ENCODE results near the gene OR2A5. TPM values are rescaled to one million over a fixed set of nuclear protein-coding genes. Genes with fewer than 3 reads are reported as not detected.

OR2A5 gene
- total RNA-seq, 1 donor from 2014 or later, result not detected

- no peak overlapping the region for H3K4me3 Mint-ChIP-seq (ENCODE audit: low read depth)
- no peaks in the 10 kb centered on the region for H3K36me3 Mint-ChIP-seq (ENCODE audit: low read depth)
- peaks cover 1% of the 10 kb centered on the region for H3K27me3 Mint-ChIP-seq (ENCODE audit: low read depth)
- intact Hi-C loops (cut with micrococcal nuclease), result loop anchor here (10.0 kb wide), 1 partner anchor 97 kb away; no protein-coding TSS in a partner anchor
- H3K9me3 Mint-ChIP-seq, result no peaks in the 10 kb centered on the region
- no peak overlapping the region for H3K27ac Mint-ChIP-seq
- peaks cover 2% of the 10 kb centered on the region for H3K4me1 Mint-ChIP-seq (ENCODE audit: low read depth)
- no peak for DNase-seq (ENCODE audit: low spot score)
Observed at GRCh38 chr7:144022169-144022568, 26.6 kb upstream of the OR2A5 start.

- H3K9me3 Mint-ChIP-seq, result no peaks in the 10 kb centered on the region
- H3K36me3 Mint-ChIP-seq (ENCODE audit: low read depth), result no peaks in the 10 kb centered on the region
- no peak overlapping the region for H3K27ac Mint-ChIP-seq
- DNase-seq (ENCODE audit: low spot score), result no peak
- H3K27me3 Mint-ChIP-seq (ENCODE audit: low read depth), result peaks cover 1% of the 10 kb centered on the region
- no peak overlapping the region for H3K4me3 Mint-ChIP-seq (ENCODE audit: low read depth)
- intact Hi-C loops (cut with micrococcal nuclease), result loop anchor here (10.0 kb wide), 1 partner anchor 98 kb away; no protein-coding TSS in a partner anchor
- peaks cover 4% of the 10 kb centered on the region for H3K4me1 Mint-ChIP-seq (ENCODE audit: low read depth)
Observed at GRCh38 chr7:144023171-144023827, 25.4 kb upstream of the OR2A5 start.

DNA sequence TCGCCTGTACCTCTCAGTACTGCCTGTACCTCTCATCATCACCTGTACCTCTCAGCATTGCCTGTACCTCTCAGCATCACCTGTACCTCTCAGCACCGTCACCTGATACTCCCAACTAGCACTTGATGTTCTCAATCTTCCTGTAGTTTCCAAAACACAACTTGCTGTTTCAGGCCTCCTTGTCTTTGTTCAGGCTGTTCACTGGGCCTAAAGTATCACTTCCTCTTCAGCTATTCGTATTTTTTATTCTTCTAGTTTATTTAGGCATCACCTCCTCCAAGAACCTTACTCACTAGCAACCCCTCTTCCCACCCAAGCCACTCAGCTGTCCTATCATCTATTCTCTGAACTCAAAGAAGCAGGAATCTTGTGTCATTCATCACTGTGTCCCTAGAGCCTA, 24.5 kb upstream of the OR2A5 start:
- Mint-ChIP-seq H3K36me3 (ENCODE audit: low read depth) (no peaks in the 10 kb centered on the region), H3K9me3 (no peaks in the 10 kb centered on the region), H3K27ac (no peak overlapping the region), H3K4me3 (ENCODE audit: low read depth) (no peak overlapping the region), H3K27me3 (ENCODE audit: low read depth) (peaks cover 2% of the 10 kb centered on the region), H3K4me1 (ENCODE audit: low read depth) (peaks cover 4% of the 10 kb centered on the region)
- no peak for DNase-seq (ENCODE audit: low spot score)
- intact Hi-C loops (cut with micrococcal nuclease), result loop anchor here (10.0 kb wide), 1 partner anchor 99 kb away; no protein-coding TSS in a partner anchor

DNA sequence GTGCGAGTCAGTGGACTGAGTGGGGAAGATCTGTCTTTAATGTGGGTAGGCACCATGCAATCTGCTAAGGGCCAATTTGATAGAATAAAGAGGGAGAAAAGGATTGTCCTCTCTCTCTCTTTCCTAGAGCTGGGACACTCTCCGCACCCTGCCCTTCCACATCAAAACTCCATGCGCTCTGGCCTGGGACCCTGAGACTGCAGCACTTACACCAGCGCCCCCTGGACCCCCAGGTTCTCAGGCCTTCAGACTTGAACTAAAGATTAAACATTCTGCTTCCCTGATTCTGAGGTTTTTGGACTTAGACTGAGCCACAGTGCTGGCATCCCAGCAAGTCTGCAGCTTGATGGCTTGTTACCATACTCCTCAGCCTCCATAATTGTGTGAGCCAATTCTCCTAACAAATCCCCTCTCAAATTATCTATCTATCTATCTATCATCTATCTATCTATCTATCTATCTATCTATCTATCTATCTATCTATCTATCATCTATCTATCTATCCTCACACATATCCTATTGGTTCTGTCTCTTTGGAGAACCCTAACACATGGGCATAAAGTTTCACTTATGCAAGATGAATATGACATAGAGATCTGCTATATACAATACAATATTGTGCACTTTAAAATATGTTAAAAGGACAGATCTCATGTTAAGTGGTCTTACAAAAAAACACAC, 22.4 kb upstream of the OR2A5 start:
- Mint-ChIP-seq H3K27ac (no peak overlapping the region), H3K36me3 (ENCODE audit: low read depth) (no peaks in the 10 kb centered on the region), H3K27me3 (ENCODE audit: low read depth) (peaks cover 7% of the 10 kb centered on the region), H3K4me3 (ENCODE audit: low read depth) (no peak overlapping the region), H3K4me1 (ENCODE audit: low read depth) (peaks cover 2% of the 10 kb centered on the region), H3K9me3 (no peaks in the 10 kb centered on the region)
- intact Hi-C loops (cut with micrococcal nuclease), result loop anchor here (10.0 kb wide), 1 partner anchor 102 kb away; no protein-coding TSS in a partner anchor
- DNase-seq (ENCODE audit: low spot score), result no peak

DNA sequence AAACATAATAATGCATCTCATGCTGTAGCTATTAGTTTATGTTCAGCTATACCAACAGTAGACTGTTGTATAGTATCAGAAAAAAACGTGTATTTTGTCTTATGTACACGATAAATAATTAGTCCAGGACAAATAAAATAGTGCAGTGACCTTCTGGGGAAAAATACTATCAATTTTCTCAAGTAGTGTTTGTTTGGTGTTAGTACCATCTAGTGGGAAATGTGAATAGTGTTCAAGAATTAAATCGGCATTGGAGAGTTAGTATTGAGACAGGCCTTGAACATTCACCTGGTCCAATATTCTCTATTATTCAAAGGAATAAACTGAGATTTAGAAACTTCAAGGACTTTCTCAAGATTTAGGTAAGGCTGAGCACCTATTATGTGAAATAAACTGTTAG, 21.7 kb upstream of the OR2A5 start:
- Mint-ChIP-seq H3K4me1 (ENCODE audit: low read depth) (peaks cover 2% of the 10 kb centered on the region), H3K27ac (no peak overlapping the region), H3K36me3 (ENCODE audit: low read depth) (no peaks in the 10 kb centered on the region), H3K27me3 (ENCODE audit: low read depth) (peaks cover 12% of the 10 kb centered on the region), H3K4me3 (ENCODE audit: low read depth) (no peak overlapping the region), H3K9me3 (no peaks in the 10 kb centered on the region)
- intact Hi-C loops (cut with micrococcal nuclease), result loop anchor here (10.0 kb wide), 1 partner anchor 102 kb away; no protein-coding TSS in a partner anchor
- no peak for DNase-seq (ENCODE audit: low spot score)

GRCh38 chr7:144027974-144028373, 20.8 kb upstream of the OR2A5 start:
- intact Hi-C loops (cut with micrococcal nuclease), result loop anchor here (10.0 kb wide), 1 partner anchor 103 kb away; no protein-coding TSS in a partner anchor
- Mint-ChIP-seq H3K27me3 (ENCODE audit: low read depth) (peaks cover 12% of the 10 kb centered on the region), H3K9me3 (no peaks in the 10 kb centered on the region), H3K36me3 (ENCODE audit: low read depth) (no peaks in the 10 kb centered on the region), H3K4me3 (ENCODE audit: low read depth) (no peak overlapping the region), H3K27ac (no peak overlapping the region), H3K4me1 (ENCODE audit: low read depth) (peaks cover 2% of the 10 kb centered on the region)
- DNase-seq (ENCODE audit: low spot score), result no peak

- Mint-ChIP-seq H3K4me1 (ENCODE audit: low read depth) (peaks cover 2% of the 10 kb centered on the region), H3K27ac (no peak overlapping the region), H3K9me3 (no peaks in the 10 kb centered on the region), H3K4me3 (ENCODE audit: low read depth) (no peak overlapping the region), H3K36me3 (ENCODE audit: low read depth) (no peaks in the 10 kb centered on the region), H3K27me3 (ENCODE audit: low read depth) (peaks cover 12% of the 10 kb centered on the region)
- intact Hi-C loops (cut with micrococcal nuclease), result loop anchor here (10.0 kb wide), 1 partner anchor 104 kb away; no protein-coding TSS in a partner anchor
- DNase-seq (ENCODE audit: low spot score), result no peak
Observed at GRCh38 chr7:144028547-144028946, 20.2 kb upstream of the OR2A5 start.

GRCh38 chr7:144032516-144032915, 16.2 kb upstream of the OR2A5 start:
- peaks cover 14% of the 10 kb centered on the region for H3K27me3 Mint-ChIP-seq (ENCODE audit: low read depth)
- no peaks in the 10 kb centered on the region for H3K9me3 Mint-ChIP-seq

DNA sequence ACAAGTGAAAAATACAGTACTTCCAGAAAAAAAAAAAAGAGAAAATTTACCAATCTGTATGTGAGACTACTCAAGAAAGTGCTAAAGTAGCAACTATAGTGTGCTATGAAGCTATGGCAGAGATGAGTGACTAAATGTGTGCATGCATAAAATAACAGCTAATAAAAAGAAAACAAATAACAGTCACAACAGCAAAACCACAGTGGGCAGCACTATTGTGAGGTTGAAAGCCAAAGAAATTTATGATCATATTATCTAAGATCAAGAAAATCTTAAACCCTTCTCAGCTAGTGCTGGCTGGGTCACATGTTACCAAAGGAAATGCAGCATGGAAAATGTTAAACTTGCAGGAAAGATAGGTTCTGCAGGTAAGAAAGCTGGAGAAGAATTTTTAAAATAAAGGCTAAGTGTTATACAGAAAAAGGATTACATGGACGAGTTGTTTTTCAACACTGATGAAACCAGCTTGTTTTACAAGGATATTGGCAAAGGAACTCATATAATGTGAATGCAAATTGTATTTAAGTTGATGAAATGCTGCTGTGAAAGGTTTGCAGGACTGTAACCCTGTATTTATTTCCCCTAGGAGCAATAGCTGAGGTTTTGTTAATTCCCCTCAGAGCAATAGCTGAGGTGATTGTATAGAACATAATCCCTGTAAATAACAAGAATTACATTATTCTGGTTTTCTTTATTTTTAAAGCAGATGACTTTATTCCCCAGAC, 15.6 kb upstream of the OR2A5 start:
- H3K36me3 Mint-ChIP-seq (ENCODE audit: low read depth), result no peaks in the 10 kb centered on the region
- intact Hi-C loops (cut with micrococcal nuclease), result no loop called here
- H3K27me3 Mint-ChIP-seq (ENCODE audit: low read depth), result peaks cover 14% of the 10 kb centered on the region
- no peaks in the 10 kb centered on the region for H3K9me3 Mint-ChIP-seq
- no peak for DNase-seq (ENCODE audit: low spot score)
- H3K27ac Mint-ChIP-seq, result no peak overlapping the region
- H3K4me3 Mint-ChIP-seq (ENCODE audit: low read depth), result no peak overlapping the region
- H3K4me1 Mint-ChIP-seq (ENCODE audit: low read depth), result no peaks in the 10 kb centered on the region

More at GRCh38 chr7:144032516-144032915, 16.2 kb upstream of the OR2A5 start:
- DNase-seq (ENCODE audit: low spot score), result no peak
- intact Hi-C loops (cut with micrococcal nuclease), result no loop called here
- Mint-ChIP-seq H3K4me1 (ENCODE audit: low read depth) (peaks cover under 1% of the 10 kb centered on the region), H3K4me3 (ENCODE audit: low read depth) (no peak overlapping the region), H3K27ac (no peak overlapping the region), H3K36me3 (ENCODE audit: low read depth) (no peaks in the 10 kb centered on the region)

DNA sequence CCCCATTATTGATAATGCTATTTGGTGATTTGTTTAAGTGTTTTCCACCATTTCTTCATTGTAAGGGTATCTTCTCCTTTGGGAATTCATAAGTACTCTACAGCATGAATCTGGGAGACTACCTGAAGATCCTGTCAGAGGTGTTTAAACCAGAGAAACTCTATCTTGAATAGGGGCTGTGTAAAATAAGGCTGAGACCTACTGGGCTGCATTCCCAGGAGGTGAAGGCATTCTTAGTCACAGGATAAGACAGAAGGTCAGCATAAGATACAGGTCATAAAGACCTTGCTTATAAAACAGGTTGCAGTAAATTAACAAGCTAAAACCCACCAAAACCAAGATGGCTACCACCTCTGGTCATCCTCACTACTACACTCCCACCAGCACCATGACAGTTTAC, 13.4 kb upstream of the OR2A5 start:
- Mint-ChIP-seq H3K36me3 (ENCODE audit: low read depth) (no peaks in the 10 kb centered on the region), H3K27ac (no peak overlapping the region), H3K4me3 (ENCODE audit: low read depth) (no peak overlapping the region), H3K9me3 (no peaks in the 10 kb centered on the region), H3K27me3 (ENCODE audit: low read depth) (peaks cover 14% of the 10 kb centered on the region), H3K4me1 (ENCODE audit: low read depth) (peaks cover 2% of the 10 kb centered on the region)
- no peak for DNase-seq (ENCODE audit: low spot score)
- intact Hi-C loops (cut with micrococcal nuclease), result no loop called here

DNA sequence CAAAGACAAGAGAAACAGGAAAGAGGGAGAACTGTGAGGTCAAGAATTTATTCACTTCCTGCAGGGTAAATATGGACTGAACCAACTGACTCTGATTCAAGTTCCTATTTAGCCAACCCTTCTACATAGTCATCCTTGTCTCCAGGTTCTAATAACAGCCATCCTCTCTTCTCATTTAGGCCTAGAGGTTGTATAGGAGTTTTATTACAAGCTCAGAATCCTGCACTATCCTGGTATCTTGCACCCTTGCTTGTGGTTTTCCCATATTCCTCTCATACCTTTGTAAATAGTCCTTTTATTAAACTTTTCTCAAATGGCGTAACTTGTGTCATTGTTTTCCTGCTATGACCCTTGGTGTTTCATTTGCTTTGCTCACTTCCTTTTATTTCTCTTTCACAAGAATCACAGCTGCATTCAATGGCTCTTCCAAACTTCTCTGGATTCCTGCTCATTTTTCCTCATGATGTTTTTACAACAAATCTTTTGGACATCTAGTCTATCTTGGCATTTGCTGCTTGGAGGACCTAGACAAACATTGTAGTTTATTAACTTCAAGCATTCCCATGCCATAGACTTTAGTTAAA, 12.4 kb upstream of the OR2A5 start:
- H3K27me3 Mint-ChIP-seq (ENCODE audit: low read depth), result peaks cover 9% of the 10 kb centered on the region
- no peak overlapping the region for H3K27ac Mint-ChIP-seq
- intact Hi-C loops (cut with micrococcal nuclease), result no loop called here
- H3K4me1 Mint-ChIP-seq (ENCODE audit: low read depth), result peaks cover 2% of the 10 kb centered on the region
- no peak for DNase-seq (ENCODE audit: low spot score)
- H3K36me3 Mint-ChIP-seq (ENCODE audit: low read depth), result no peaks in the 10 kb centered on the region
- H3K9me3 Mint-ChIP-seq, result no peaks in the 10 kb centered on the region
- H3K4me3 Mint-ChIP-seq (ENCODE audit: low read depth), result no peak overlapping the region

- H3K27ac Mint-ChIP-seq, result no peak overlapping the region
- H3K4me1 Mint-ChIP-seq (ENCODE audit: low read depth), result peaks cover 2% of the 10 kb centered on the region
- no peaks in the 10 kb centered on the region for H3K36me3 Mint-ChIP-seq (ENCODE audit: low read depth)
- no peak overlapping the region for H3K4me3 Mint-ChIP-seq (ENCODE audit: low read depth)
- no peak for DNase-seq (ENCODE audit: low spot score)
- H3K9me3 Mint-ChIP-seq, result no peaks in the 10 kb centered on the region
- intact Hi-C loops (cut with micrococcal nuclease), result no loop called here
- peaks cover 4% of the 10 kb centered on the region for H3K27me3 Mint-ChIP-seq (ENCODE audit: low read depth)
Observed at GRCh38 chr7:144037414-144038035, 11.2 kb upstream of the OR2A5 start.
